ENCODE measurements around the gene CELSR1.

CELSR1 gene

GRCh38 chr22:46437671-46438440 lies 99.6 kb downstream of the CELSR1 start:
- DNase-seq = no peak

GRCh38 chr22:46436595-46437175 lies 100.7 kb downstream of the CELSR1 start:
- DNase-seq = no peak

GRCh38 chr22:46433318-46433717 lies 104.1 kb downstream of the CELSR1 start:
- no peak for DNase-seq

GRCh38 chr22:46432164-46433068 lies 105.0 kb downstream of the CELSR1 start:
- no peak for DNase-seq

GRCh38 chr22:46430961-46431838 lies 106.2 kb downstream of the CELSR1 start:
- no peak for DNase-seq

- DNase-seq = no peak
Measured at GRCh38 chr22:46429325-46429853, 108.0 kb downstream of the CELSR1 start.

GRCh38 chr22:46428602-46429324 lies 108.7 kb downstream of the CELSR1 start:
- no peak for DNase-seq

GRCh38 chr22:46428171-46428570 lies 109.2 kb downstream of the CELSR1 start:
- DNase-seq = no peak

- DNase-seq = no peak
Measured at GRCh38 chr22:46425016-46425415, 112.4 kb downstream of the CELSR1 start.

GRCh38 chr22:46424496-46424895 lies 112.9 kb downstream of the CELSR1 start:
- DNase-seq = no peak

- DNase-seq = no peak
Measured at GRCh38 chr22:46422896-46423295, 114.5 kb downstream of the CELSR1 start.

- DNase-seq = no peak
Measured at GRCh38 chr22:46421267-46421666, 116.2 kb downstream of the CELSR1 start.

GRCh38 chr22:46419754-46420571 lies 117.5 kb downstream of the CELSR1 start:
- no peak for DNase-seq

- DNase-seq = no peak
Measured at GRCh38 chr22:46418827-46419226, 118.6 kb downstream of the CELSR1 start.

GRCh38 chr22:46417769-46418168 lies 119.7 kb downstream of the CELSR1 start:
- no peak for DNase-seq

- no peak for DNase-seq
Measured at GRCh38 chr22:46416891-46417580, 120.4 kb downstream of the CELSR1 start.

- DNase-seq = no peak
Measured at GRCh38 chr22:46416520-46416871, 120.9 kb downstream of the CELSR1 start.

- no peak for DNase-seq
Measured at GRCh38 chr22:46415776-46416519, 121.5 kb downstream of the CELSR1 start.

GRCh38 chr22:46414704-46415103 lies 122.7 kb downstream of the CELSR1 start:
- DNase-seq = no peak
